GM19455 (cell line): ENCODE measurements around the gene SRGAP2B.
A peak's percentile ranks its signal among the peaks of the same experiment; 100 is the strongest.
"Not testable (repeated sequence)": the region's sequence is repeated elsewhere in the genome, so short reads cannot be mapped to it uniquely, and the experiment has no call there.

Source experiments
- ATAC-seq: cut with Tn5 transposase; IDR thresholded peaks from one replicate; pipeline ENCODE4 v1.9.1; 2021; ENCODE audit not compliant: unreplicated experiment

Gene SRGAP2B

DNA sequence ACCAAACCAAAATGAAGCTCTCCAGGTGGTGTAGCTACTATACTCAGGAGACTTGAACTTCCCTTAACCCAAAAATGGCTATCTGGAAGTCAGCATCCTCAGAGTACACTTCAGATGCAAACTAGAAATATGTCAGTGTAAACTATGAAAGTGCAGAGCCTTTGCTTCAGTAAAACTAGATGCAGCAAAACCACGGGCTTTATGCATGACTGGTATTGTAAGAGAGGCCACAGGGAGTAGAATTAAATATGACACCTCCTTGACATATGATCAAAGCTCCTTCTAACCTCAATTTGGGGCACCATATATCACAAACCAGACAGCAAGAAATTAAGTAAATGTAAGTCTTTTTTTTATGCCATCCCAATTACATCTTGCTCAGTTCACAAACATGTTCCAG lies 47.6 kb downstream of the SRGAP2B start:
- ATAC-seq = not testable (repeated sequence)

DNA sequence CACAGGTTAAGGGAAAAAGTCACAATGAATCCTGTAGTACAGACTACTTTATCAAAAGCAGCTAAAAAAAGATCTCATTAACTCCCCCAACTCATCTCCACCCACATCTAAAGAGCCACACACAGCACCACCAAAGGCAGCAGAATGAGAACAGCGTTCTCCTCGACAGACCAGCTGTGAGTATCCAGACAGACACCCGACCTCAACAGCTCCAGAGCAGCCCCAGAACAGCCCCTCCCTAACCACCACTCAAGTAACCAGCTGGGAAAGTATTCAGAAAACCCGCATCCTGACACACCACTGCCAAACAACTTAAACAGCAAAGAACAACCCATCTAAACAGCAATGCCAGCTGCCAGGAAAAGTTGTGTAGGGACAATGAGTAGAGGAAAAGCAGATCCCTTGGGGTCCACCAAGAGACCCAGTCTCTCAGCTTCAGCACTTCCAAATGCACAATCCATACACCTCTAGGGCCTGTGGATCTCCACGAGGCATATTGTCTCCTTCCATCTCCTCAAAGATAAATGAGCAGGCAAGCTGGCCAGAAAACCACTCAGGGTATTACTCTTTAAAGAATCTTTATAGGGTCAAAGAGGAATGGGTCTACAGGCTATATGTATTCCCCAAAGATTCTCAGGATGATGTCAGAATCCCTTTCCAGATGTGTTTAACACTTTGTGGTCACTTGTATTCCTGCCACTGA lies 49.4 kb downstream of the SRGAP2B start:
- ATAC-seq = not testable (repeated sequence)

DNA sequence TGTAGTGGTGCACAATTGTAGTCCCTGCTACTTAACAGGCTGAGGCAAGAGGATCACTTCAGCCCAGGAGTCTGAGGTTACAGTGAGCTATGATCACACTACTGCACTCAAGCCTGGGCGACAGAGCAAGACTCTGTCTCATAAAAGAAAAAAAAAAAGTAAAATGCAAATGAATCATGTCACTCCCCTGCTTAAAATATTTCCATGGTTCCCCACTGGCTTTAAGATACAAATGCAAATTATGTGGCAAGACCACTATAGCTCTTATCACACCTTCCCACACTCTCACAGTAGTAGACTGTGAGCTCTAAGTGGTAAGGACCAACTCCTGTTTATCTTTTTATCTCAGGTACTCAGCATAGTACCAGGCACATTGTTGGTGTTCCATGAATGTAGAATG lies 53.6 kb downstream of the SRGAP2B start:
- ATAC-seq = not testable (repeated sequence)

DNA sequence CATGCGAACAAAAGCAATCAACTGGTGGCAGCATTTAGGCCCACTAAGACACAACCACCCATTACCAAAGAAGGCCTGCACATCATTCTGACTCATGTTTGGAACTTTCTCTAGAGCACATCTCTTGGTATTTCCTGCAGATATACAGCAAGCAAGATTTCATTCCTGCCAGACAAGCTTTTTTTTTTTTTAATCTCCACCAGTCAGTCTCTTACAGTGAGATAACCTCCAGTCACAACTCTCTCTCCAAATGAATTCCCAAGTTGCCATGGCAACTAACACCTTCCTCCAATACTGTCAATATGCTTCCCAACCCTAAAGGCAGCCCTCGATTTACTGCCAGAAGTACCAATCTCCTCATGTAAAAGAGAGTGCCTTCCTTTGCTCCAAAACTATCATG lies 59.1 kb downstream of the SRGAP2B start:
- not testable (repeated sequence) for ATAC-seq

- not testable (repeated sequence) for ATAC-seq
Observed at GRCh38 chr1:145033523-145033922, 61.6 kb downstream of the SRGAP2B start.

DNA sequence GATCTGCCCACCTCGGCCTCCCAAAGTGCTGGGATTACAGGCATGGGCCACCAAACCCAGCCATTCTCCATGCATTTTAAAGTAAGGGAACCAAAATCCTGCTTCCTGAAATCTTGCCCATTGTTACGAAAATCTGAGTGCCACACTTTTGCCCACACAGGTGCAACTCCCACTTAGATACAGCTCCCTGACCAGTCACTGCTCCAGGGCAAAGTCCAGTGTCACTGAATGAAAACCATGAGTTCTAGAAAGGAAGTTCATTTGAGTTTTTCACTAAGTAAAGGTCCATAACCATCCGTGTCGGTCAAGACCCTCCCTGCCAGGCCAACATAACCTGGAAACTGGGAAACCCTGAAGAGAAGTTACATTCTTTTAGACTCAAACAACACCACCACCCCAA lies 67.9 kb downstream of the SRGAP2B start:
- not testable (repeated sequence) for ATAC-seq

GRCh38 chr1:145025286-145025685 lies 69.8 kb downstream of the SRGAP2B start:
- not testable (repeated sequence) for ATAC-seq

GRCh38 chr1:145022259-145022658 lies 72.9 kb downstream of the SRGAP2B start:
- not testable (repeated sequence) for ATAC-seq

DNA sequence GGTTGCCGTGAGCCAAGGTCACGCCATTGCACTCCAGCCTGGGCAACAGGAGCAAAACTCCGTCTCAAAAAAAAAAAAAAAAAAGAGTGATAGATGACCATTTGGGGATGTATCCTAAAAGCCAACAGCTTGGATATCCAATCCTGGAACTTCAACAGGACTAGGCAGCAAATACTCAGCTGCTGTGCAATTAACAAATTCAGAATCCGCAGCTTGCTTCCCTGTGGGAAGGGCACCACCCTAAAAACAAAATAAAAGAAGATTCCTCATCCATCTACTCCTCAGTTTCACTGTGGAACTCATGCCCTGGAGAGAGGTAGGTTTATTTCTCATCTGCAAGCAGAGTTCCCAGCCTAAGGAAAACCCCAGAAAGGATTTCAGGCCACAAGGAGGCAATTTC lies 73.4 kb downstream of the SRGAP2B start:
- ATAC-seq = not testable (repeated sequence)

DNA sequence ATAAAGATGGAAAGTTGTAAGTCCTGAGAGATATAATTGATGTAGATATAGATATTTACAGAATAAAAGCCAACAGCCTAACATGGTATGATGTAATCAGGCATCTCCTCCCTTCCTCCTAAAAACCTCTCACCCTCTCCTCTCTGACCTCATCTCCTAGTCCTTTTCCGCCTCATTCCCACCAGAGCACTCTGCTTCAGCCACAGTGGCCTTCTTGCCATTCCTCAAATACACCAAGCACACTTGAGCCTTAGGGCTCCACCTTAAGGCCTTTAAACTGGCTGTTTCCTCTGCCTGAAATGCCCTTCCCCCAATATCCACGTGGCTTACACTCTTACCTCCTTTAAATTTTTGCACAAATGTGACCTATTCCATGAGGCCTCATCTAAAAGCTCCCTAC lies 75.4 kb downstream of the SRGAP2B start:
- not testable (repeated sequence) for ATAC-seq

DNA sequence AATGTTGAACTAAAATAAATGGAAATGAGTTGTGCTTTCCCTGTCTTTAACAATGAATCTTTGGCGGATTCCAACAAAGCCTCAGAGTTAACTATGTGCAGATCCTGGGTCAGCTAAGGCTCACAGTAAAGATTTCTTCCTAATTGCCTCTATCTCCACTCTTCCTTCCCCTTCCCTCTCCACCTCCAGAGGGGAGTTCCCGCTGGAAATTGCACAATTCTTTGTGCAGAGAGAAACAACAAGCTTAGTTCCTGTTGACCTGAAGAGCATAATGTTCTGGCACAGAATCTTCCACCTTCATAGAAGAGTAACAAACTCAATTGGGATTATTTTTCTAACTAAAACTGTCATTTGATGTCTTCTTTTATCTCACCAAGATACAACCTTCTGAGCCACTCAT lies 77.4 kb downstream of the SRGAP2B start:
- ATAC-seq = not testable (repeated sequence)

- not testable (repeated sequence) for ATAC-seq
Observed at GRCh38 chr1:145016492-145016862, 78.7 kb downstream of the SRGAP2B start.

DNA sequence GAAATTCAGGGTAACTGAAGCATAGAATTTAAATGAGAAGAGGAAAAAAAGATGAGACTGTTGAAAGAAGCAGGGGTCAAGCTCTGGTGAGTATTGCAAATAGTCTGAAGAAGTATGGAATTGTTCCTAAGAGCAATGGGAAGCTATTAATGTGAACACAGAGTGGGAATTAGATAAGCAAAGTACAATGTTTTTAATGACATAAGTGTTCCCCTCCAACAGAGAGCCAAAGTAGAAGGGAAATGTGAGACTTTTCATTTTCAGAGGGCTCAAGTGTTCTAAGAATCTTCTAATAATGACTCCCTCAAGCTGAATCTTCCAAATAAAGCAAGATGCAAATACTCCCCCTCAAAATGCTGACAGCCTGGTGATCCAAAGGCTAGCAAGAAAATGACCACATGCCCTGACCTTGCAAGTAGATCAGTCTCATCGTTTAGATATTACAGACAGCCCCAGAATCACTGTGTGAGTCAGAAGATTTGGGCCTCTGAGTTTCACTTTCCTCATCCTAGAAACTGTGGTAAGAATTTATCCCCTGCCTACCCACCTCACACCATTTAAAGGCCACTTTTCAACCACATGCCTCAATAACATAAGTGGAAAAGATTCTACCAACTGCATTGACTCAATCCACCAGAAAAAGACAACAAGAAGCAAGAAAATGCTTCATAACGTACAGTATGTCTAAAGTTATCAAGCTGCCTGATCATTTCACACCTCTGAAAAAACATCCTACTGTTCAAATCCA lies 79.2 kb downstream of the SRGAP2B start:
- not testable (repeated sequence) for ATAC-seq

- not testable (repeated sequence) for ATAC-seq
Observed at GRCh38 chr1:145013353-145013752, 81.8 kb downstream of the SRGAP2B start.

DNA sequence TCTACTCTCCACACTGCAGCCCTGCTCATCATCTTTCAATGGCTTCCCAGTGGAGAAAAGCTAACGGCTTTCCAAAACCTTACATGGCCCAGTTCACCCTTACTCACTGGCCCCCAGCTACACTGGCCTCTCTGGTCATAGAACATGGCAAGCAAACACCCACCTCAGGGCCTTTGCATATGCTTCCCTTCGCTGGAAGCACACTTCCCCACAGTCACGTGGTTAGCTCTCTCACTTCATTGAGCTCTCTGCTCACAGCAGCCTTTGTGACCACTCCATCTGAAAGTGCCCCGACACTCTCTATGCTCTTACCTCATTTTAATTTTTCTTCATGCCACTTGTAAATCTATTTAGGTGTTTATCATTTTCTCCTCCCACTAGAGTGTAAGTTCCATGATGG lies 83.3 kb downstream of the SRGAP2B start:
- ATAC-seq = not testable (repeated sequence)

DNA sequence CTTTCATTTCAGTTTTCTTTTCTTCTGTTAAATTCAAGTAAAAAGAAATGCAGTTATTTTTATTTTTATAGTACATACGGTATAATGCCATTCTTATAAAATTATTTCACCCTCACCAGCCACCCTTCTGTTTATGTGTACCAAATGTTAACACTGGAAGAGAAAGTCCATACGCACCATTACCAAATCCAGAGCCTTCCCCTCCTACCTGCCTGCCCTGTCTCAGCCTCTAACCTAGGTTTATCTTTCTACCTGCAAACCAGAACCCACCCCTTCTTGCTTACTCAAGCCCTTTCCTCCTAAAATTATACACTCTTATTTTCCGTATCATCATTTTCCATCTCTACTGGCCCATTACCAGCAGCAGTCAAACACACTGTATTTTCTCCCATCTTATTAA lies 84.5 kb downstream of the SRGAP2B start:
- ATAC-seq = not testable (repeated sequence)

- ATAC-seq = not testable (repeated sequence)
Observed at GRCh38 chr1:145009928-145010327, 85.2 kb downstream of the SRGAP2B start.

DNA sequence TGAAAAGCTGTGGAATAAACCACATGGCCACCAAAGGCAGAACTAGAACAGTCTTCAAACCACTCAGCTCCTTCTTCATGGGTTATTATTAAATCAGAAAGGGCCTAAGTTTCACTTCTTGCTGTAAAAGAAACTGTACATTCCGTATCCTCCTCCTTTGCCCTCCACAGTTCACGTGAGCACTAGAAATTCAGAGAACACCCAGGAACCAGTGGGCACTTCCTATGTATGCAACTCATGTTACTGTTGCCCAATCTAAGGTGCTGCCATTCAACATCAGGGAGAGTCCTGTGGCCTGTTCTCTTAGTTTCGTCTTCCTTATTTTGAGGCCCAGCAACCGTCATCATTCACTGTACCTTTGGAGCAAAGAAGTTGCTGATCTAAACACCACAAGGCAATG lies 86.7 kb downstream of the SRGAP2B start:
- ATAC-seq = peak; percentile 73

DNA sequence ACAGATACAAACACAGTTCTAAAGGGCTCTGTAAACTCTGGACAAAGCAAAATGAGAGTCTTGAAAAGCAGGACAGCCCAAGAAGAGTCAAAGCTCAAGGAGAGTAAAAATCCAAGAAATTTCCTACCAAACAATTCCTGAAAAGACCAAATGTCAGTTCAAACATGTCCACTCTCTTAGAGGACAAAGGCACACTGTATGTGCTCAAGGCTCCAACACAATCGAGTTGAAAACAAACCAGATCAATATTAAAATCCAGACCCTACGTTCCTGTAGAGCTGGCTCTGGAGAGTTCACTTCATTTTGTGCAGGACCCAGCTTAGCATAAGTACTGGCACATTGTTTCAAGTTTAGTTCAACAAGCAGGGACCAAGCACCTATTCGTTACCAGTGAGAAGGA lies 90.0 kb downstream of the SRGAP2B start:
- not testable (repeated sequence) for ATAC-seq

DNA sequence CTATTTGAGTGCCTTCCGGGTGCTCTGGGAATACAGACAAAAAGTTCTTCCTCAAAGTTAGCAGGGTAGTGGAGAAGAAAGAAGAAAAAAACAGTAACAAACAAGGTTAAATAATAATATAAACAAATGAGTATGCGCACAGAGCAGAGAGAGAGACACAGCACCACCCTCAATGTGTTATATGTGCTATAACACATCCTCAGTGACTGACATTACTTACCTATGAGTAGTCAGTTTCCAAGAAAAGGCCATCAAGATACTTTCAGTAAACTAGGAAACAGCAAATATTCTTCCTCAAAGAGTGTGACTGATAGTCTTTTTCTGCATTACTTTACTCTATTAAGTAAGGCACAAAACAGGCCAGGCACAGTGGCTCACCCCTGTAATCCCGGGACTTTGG lies 93.7 kb downstream of the SRGAP2B start:
- ATAC-seq = not testable (repeated sequence)

GRCh38 chr1:145000743-145001326 lies 94.3 kb downstream of the SRGAP2B start:
- not testable (repeated sequence) for ATAC-seq
